Muscle layer of duodenum (tissue), 2 donors: Measurements from ENCODE around the gene CLDN8.

Source experiments
- H3K27ac ChIP-seq: one replicate; pipeline ENCODE4 v1.7.0; 2013; ENCODE audit warnings: mild to moderate bottlenecking, low read length
- H3K27me3 ChIP-seq: one replicate; pipeline ENCODE4 v1.7.0; 2013; ENCODE audit warnings: low read depth, mild to moderate bottlenecking, control low read depth, low read length
- H3K36me3 ChIP-seq, 2 donors: one replicate each; pipeline ENCODE4 v1.7.0; 2013; ENCODE audit warnings: low read length in 2 of 2, control low read depth in 1 of 2, mild to moderate bottlenecking in 1 of 2; ENCODE audit not compliant: insufficient read depth in 2 of 2, control insufficient read depth in 1 of 2
- H3K4me1 ChIP-seq, 2 donors: one replicate each; pipeline ENCODE4 v1.7.0; 2013; ENCODE audit warnings: low read length in 2 of 2, mild to moderate bottlenecking in 2 of 2, control low read depth in 1 of 2, moderate library complexity in 1 of 2; ENCODE audit not compliant: insufficient read depth in 2 of 2, control insufficient read depth in 1 of 2
- H3K4me3 ChIP-seq, 2 donors: one replicate each; pipeline ENCODE4 v1.7.0; 2013; ENCODE audit warnings: low read length in 2 of 2, low read depth in 1 of 2, mild to moderate bottlenecking in 1 of 2
- H3K9me3 ChIP-seq, 2 donors: one replicate each; pipeline ENCODE4 v1.7.0; 2013; ENCODE audit warnings: low read length in 2 of 2, control low read depth in 1 of 2, mild to moderate bottlenecking in 1 of 2; ENCODE audit not compliant: control insufficient read depth in 1 of 2
- donor health status: healthy.

The CLDN8 gene

GRCh38 chr21:30234050-30234449, 18.2 kb upstream of the CLDN8 start:
- Histone ChIP-seq H3K36me3 (no peaks in the 10 kb centered on the region), H3K4me1 (no peaks in the 10 kb centered on the region), H3K9me3 (no peaks in the 10 kb centered on the region), H3K27me3 (no peaks in the 10 kb centered on the region), H3K4me3 (no peak overlapping the region), H3K27ac (no peak overlapping the region)

GRCh38 chr21:30233228-30234020, 17.5 kb upstream of the CLDN8 start:
- H3K36me3 ChIP-seq, result no peaks in the 10 kb centered on the region
- H3K9me3 ChIP-seq, result no peaks in the 10 kb centered on the region
- no peak overlapping the region for H3K4me3 ChIP-seq
- no peaks in the 10 kb centered on the region for H3K27me3 ChIP-seq
- no peak overlapping the region for H3K27ac ChIP-seq
- H3K4me1 ChIP-seq, result peaks cover 0 to under 1% of the 10 kb centered on the region in 2 donors

DNA sequence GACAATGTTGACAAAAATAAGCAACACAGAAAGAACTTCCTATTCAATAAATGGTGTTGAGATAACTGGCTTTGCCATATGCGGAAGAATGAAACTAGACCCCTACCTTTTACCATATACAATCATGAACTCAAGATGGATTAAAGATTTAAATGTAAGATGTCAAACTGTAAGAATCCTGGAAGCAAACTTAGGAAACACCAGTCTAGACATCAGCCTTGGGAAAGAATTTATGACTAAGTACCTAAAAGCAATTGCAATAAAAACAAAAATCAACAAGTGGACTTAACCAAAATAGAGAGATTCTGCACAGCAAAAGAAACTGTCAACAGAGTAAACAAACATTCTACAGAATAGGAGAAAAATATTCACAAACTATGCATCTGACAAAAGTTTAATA, 16.1 kb upstream of the CLDN8 start:
- Histone ChIP-seq H3K27me3 (no peaks in the 10 kb centered on the region), H3K4me1 (peaks cover 0 to 7% of the 10 kb centered on the region in 2 donors), H3K27ac (no peak overlapping the region)

DNA sequence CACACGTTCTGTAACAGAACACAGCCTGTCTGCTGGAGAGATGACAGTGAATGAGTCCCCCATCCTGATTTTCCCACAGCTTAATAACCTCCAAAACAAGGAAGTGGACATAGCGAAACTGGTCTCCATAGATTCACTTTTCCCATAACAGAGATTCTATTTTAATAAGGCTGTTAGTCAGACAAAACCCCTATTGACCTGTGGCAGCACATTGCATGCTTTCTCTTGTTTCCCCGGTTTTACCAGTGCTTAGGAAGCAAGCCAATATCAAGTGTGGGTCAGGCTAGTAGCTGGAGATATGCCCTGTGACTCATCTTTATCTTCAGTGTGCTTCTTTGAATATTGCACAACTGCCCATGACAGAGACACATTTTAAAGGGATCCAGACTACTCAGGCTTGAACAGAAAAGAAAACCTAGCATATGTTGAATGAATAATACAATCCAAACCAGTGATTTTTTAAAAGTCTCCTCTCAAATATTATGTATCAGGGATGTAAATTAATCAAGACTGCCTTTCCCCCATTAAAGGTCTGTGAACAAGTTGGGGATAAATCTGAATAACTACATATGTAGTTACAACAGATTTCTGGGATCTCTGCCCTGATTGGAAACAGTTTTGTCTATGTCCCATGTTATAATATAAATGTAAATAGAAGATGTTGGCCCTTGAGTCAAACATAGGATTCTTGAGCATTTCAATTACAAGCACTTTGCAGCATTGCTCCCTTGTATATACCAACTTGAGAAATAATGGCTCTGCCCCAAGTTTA, 11.9 kb upstream of the CLDN8 start:
- Histone ChIP-seq H3K4me1 (peaks cover 0 to 9% of the 10 kb centered on the region in 2 donors), H3K27me3 (no peaks in the 10 kb centered on the region), H3K27ac (no peak overlapping the region), H3K36me3 (no peaks in the 10 kb centered on the region), H3K9me3 (no peaks in the 10 kb centered on the region), H3K4me3 (no peak overlapping the region)

More for the DNA sequence above, 16.1 kb upstream of the CLDN8 start:
- Histone ChIP-seq H3K36me3 (no peaks in the 10 kb centered on the region), H3K4me3 (no peak overlapping the region), H3K9me3 (no peaks in the 10 kb centered on the region)

DNA sequence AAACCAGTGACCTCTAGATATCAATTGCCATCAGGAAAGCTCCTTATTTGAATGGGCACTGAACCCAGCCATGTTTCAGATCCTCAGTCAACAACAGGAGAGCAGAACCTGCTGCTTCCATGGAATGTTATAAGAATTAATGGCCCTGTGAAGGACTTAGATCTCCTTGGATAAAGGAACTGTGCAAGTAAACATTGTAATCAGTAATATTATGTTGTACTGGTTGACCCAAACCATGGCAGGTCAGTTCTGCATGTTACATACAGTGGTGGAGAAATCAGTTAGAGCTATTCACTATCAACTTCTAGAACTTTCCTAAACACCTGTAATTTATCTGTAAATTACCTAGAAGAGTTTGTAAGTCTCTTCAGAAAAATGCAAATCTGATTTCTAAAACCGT, 11.2 kb upstream of the CLDN8 start:
- Histone ChIP-seq H3K4me1 (peaks cover 0 to 9% of the 10 kb centered on the region in 2 donors), H3K4me3 (no peak overlapping the region), H3K9me3 (no peaks in the 10 kb centered on the region), H3K27me3 (no peaks in the 10 kb centered on the region), H3K36me3 (no peaks in the 10 kb centered on the region), H3K27ac (no peak overlapping the region)

DNA sequence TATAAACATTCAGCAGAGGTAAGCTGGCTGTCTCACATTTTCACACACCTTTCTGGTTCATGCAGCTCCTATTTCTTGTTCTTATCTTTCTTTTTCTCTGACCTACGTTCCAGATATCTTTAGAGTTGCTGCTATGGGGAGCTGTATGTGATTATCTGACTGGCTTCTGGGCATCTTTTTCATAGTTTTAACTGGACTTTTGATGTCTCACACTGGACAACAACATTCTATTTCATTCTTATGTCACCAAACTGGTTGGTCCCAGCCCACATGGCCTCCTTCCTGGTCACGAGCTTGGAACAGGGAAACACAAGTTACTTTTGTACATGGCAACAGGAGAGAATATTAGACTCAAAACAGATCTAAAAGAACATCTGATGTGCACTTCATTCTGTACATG, 7.7 kb upstream of the CLDN8 start:
- Histone ChIP-seq H3K4me3 (no peak overlapping the region), H3K4me1 (peaks cover 0 to 9% of the 10 kb centered on the region in 2 donors), H3K27ac (no peak overlapping the region), H3K27me3 (no peaks in the 10 kb centered on the region), H3K36me3 (no peaks in the 10 kb centered on the region), H3K9me3 (no peaks in the 10 kb centered on the region)

DNA sequence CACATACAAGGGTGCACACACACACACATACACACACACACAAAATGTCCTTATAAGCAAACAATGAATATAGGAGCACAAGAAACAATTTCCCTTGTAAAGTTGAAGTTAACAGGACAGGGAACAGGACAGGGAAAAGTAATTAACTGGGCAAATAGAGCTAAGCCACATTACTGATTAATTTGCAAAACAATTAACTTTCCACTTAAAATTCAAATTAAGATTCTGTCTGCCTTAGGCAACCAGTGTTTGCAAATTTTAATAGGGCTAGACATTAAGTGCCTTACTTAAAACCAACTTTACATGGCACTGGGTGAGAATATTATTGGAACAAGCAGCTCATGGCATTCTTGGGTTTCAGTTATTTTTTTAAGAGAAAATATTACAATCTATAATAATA, 6.8 kb upstream of the CLDN8 start:
- H3K4me1 ChIP-seq, result peaks cover 0 to 3% of the 10 kb centered on the region in 2 donors
- no peak overlapping the region for H3K27ac ChIP-seq
- no peaks in the 10 kb centered on the region for H3K27me3 ChIP-seq
- H3K4me3 ChIP-seq, result no peak overlapping the region
- H3K9me3 ChIP-seq, result no peaks in the 10 kb centered on the region
- no peaks in the 10 kb centered on the region for H3K36me3 ChIP-seq

DNA sequence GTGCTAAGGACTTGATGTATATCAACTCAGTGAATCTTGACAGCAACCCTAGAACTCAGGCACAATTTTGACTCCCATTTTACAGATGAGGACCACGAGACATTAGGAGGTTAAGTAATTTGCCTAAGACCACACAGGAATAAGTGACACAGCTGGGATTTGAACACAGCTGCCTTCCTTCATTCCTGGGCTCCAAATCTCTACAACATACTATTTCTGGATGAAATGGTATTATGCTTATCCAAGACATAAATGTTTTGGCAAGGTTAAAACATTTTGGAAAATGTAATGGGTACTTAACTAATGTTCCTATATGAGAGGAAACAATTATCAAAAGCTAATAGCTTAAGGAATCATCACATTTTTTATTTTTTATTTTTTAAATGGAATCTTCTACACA, 4.8 kb downstream of the CLDN8 start:
- H3K4me1 ChIP-seq, result no peaks in the 10 kb centered on the region
- no peaks in the 10 kb centered on the region for H3K36me3 ChIP-seq
- no peaks in the 10 kb centered on the region for H3K27me3 ChIP-seq
- H3K9me3 ChIP-seq, result no peaks in the 10 kb centered on the region
- H3K4me3 ChIP-seq, result no peak overlapping the region
- H3K27ac ChIP-seq, result no peak overlapping the region

GRCh38 chr21:30209601-30210000, 6.3 kb downstream of the CLDN8 start:
- no peaks in the 10 kb centered on the region for H3K36me3 ChIP-seq
- no peaks in the 10 kb centered on the region for H3K27me3 ChIP-seq
- no peaks in the 10 kb centered on the region for H3K9me3 ChIP-seq
- H3K4me3 ChIP-seq, result no peak overlapping the region
- H3K27ac ChIP-seq, result no peak overlapping the region
- H3K4me1 ChIP-seq, result no peaks in the 10 kb centered on the region

GRCh38 chr21:30207252-30207579, 8.7 kb downstream of the CLDN8 start:
- H3K4me1 ChIP-seq, result no peaks in the 10 kb centered on the region
- no peaks in the 10 kb centered on the region for H3K36me3 ChIP-seq
- no peaks in the 10 kb centered on the region for H3K9me3 ChIP-seq
- H3K27ac ChIP-seq, result no peak overlapping the region
- no peak overlapping the region for H3K4me3 ChIP-seq
- no peaks in the 10 kb centered on the region for H3K27me3 ChIP-seq

DNA sequence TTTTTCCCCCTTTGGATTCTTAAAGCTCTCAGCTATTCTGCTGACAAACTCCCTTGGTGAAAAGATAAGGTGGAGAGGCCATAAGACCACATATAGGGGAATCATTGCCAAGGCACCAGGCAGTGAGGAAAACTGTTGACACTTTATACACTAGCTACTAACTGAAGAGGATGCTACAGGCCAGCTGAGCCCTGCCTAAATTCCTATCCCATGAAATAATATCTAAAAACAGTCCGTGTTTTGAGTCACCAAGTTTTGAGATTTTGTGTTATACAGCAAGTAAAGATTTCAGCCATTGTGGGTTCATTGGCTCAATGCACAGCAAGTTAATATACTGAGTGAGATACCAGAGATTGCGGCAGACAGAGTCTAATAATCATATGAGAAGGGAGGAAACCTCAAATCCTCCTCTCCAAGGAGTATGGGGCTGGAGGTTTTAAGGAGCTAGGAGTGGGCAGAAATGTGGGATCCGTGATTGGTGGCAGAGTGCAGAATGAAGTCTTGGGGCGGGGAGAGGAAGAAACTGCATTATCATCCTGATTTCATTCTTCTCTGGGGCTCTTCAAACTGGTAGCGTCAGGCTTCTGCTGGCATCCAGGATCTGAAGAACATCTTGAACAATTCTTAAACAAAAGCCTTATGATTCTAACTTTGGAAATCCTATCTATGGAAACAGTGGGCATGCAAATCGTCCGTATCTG, 9.2 kb downstream of the CLDN8 start:
- Histone ChIP-seq H3K27me3 (no peaks in the 10 kb centered on the region), H3K9me3 (no peaks in the 10 kb centered on the region), H3K27ac (no peak overlapping the region), H3K36me3 (no peaks in the 10 kb centered on the region), H3K4me3 (no peak overlapping the region), H3K4me1 (no peaks in the 10 kb centered on the region)
